Ovary (tissue), 9 donors: ENCODE measurements around the gene SRSF12. TPM values are rescaled to one million over a fixed set of nuclear protein-coding genes. Genes with fewer than 3 reads are reported as not detected.
"Not testable (repeated sequence)": the region's sequence is repeated elsewhere in the genome, so short reads cannot be mapped to it uniquely, and the experiment has no call there.

Experiments used
- DNase-seq, 5 donors: peaks; one replicate each; pipeline ENCODE4 v3.0.0-alpha.2; 2019 to 2020
- H3K27ac ChIP-seq, 2 donors: fragments of 200-600 bp; one replicate each; pipeline versions ENCODE4 v1.5.1 to v1.8.0; 2019 to 2022
- H3K27me3 ChIP-seq: fragments of 200-600 bp; one replicate; pipeline ENCODE4 v1.8.0; 2022
- H3K36me3 ChIP-seq: fragments of 200-600 bp; sonication (generic); one replicate; pipeline ENCODE4 v1.5.1; 2019
- H3K4me1 ChIP-seq: one replicate; pipeline ENCODE4 v1.8.1; 2013; ENCODE audit warnings: mild to moderate bottlenecking, moderate library complexity; ENCODE audit not compliant: insufficient read depth
- H3K4me3 ChIP-seq: fragments of 200-600 bp; sonication (generic); one replicate; pipeline ENCODE4 v1.5.1; 2017
- H3K9me3 ChIP-seq, 2 donors: fragments of 200-600 bp in 1 of 2; sonication (generic) in 1 of 2; one replicate each; pipeline versions ENCODE4 v1.5.1 to v1.8.1; 2013 to 2019; ENCODE audit warnings: mild to moderate bottlenecking in 1 of 2, moderate library complexity in 1 of 2
- CTCF ChIP-seq, 3 donors: fragments of 450-650 bp in 2 of 3; fragments of 200-600 bp in 1 of 3; IDR thresholded peaks; one replicate each; pipeline versions ENCODE4 v1.5.1 to v1.8.0; 2016 to 2022; ENCODE audit warnings: antibody characterized with exemption in 3 of 3, mild to moderate bottlenecking in 1 of 3
- EP300 ChIP-seq: sonication (generic); formaldehyde crosslinking; IDR thresholded peaks from one replicate; pipeline ENCODE4 v1.6.1; 2017; ENCODE audit warnings: antibody characterized with exemption
- POLR2A ChIP-seq: fragments of 450-650 bp; IDR thresholded peaks from one replicate; pipeline ENCODE4 v1.6.1; 2017; ENCODE audit warnings: antibody characterized with exemption, mild to moderate bottlenecking, moderate library complexity
- WGBS, 3 donors: extraction: QIAGEN DNeasy Blood & Tissue Kit in 1 of 3; methylation state at CpG; one replicate each; pipeline versions ENCODE4 v1.1.5 to v1.1.7; 2013 to 2017; 5-methylcytosine and 5-hydroxymethylcytosine counted together
- intact Hi-C, 4 donors: fragments of 100-400 bp; cut with DNase I; formaldehyde crosslinking; loops; one replicate each; pipeline versions ENCODE4 v1.11.0 to v1.15.1; 2022 to 2023
- polyA plus RNA-seq, 2 donors: library from polyadenylated mRNA; stranded (reverse); fragments of 200-250 nt in 1 of 2; fragments of 350-450 nt in 1 of 2; fragmentation: Illumina TruSeq in 1 of 2; extraction: RNeasy Lipid Tissue Mini Kit (QIAGEN cat#74804) in 1 of 2; gene quantifications; one replicate each; pipeline ENCODE4 v1.2.3, GENCODE V29; 2013 to 2014
- total RNA-seq, 7 donors: library from RNA; depleted of rRNA in 2 of 7; stranded (reverse); fragments of >200 nt in 2 of 7; fragmentation: NEBNext Ultra II Directional in 3 of 7; extraction: Animal tissue kit (Norgen Biotek cat#: 25700) in 3 of 7; gene quantifications; one replicate each; pipeline versions ENCODE4 v1.1.0 to v1.2.4, GENCODE V29; 2016 to 2023
- donor health status: DM: no; HTN: no; CAD: no; lungs with moderate emphysema.
- donor health status: DM: no; HTN: no; CAD: no.
- donor health status: Bipolar disorder and iron deficiency.
- donor health status: DM: yes; HTN: yes; CAD: no.
- donor health status: DM: no; HTN: no; CAD: no.
- donor health status: DM: yes; HTN: yes; CAD: no.

Gene SRSF12
- total and polyA plus RNA-seq, 9 donors, result 0.83 to 9.8 (median 2.5) TPM

- H3K9me3 ChIP-seq, result no peaks in the 10 kb centered on the region
- H3K4me3 ChIP-seq, result no peak overlapping the region
- no peaks in the 10 kb centered on the region for H3K27me3 ChIP-seq
- TF ChIP-seq POLR2A (no peak), EP300 (no peak)
- H3K27ac ChIP-seq, result no peak overlapping the region
- WGBS, 3 donors, result 85 to 94% (median 88%) methylated on average over 2 of the region's 2 CpGs
- no peaks in the 10 kb centered on the region for H3K36me3 ChIP-seq
- no peaks in the 10 kb centered on the region for H3K4me1 ChIP-seq
- no peak for DNase-seq
- intact Hi-C loops, result no loop called here
These were observed 14.2 kb upstream of the SRSF12 start for GRCh38 chr6:89132057-89132456.

GRCh38 chr6:89131599-89131998 is 13.7 kb upstream of the SRSF12 start:
- Histone ChIP-seq H3K36me3 (no peaks in the 10 kb centered on the region), H3K9me3 (no peaks in the 10 kb centered on the region), H3K4me3 (no peak overlapping the region), H3K27ac (no peak overlapping the region), H3K27me3 (no peaks in the 10 kb centered on the region), H3K4me1 (no peaks in the 10 kb centered on the region)
- TF ChIP-seq CTCF (IDR thresholded peaks at IDR 0.05), result no peak
- no peak for TF ChIP-seq POLR2A
- TF ChIP-seq EP300, result no peak
- no peak for DNase-seq
- WGBS, 3 donors, result 95 to 100% (median 96%) methylated on average over 3 of the region's 3 CpGs
- intact Hi-C loops, result no loop called here

GRCh38 chr6:89128256-89128671 is 10.4 kb upstream of the SRSF12 start:
- H3K27ac ChIP-seq, DNase-seq, H3K36me3 ChIP-seq, intact Hi-C loops, H3K4me1 ChIP-seq, H3K9me3 ChIP-seq, H3K4me3 ChIP-seq, H3K27me3 ChIP-seq: not testable (repeated sequence)
- 71 to 85% (median 72%) methylated on average over 2 of the region's 2 CpGs for WGBS, 3 donors

- intact Hi-C loops, result no loop called here
- Histone ChIP-seq H3K4me3 (no peak overlapping the region), H3K4me1 (peaks cover 2% of the 10 kb centered on the region), H3K36me3 (no peaks in the 10 kb centered on the region), H3K27me3 (no peaks in the 10 kb centered on the region), H3K27ac (no peak overlapping the region), H3K9me3 (no peaks in the 10 kb centered on the region)
- peak in 1 of 3 donors; percentile 38 for TF ChIP-seq CTCF (IDR thresholded peaks at IDR 0.05)
- TF ChIP-seq EP300, result no peak
- no peak for DNase-seq
These were observed 4.8 kb upstream of the SRSF12 start for GRCh38 chr6:89122625-89123024.

GRCh38 chr6:89121934-89122333 is 4.1 kb upstream of the SRSF12 start:
- H3K4me1 ChIP-seq, result peaks cover 2% of the 10 kb centered on the region
- intact Hi-C loops, result no loop called here
- DNase-seq, result no peak
- H3K27me3 ChIP-seq, result no peaks in the 10 kb centered on the region
- 78 to 84% (median 83%) methylated on average over 1 of the region's 1 CpG for WGBS, 3 donors
- H3K4me3 ChIP-seq, result no peak overlapping the region
- no peaks in the 10 kb centered on the region for H3K9me3 ChIP-seq
- TF ChIP-seq POLR2A (no peak), CTCF (IDR thresholded peaks at IDR 0.05) (no peak), EP300 (no peak)
- H3K36me3 ChIP-seq, result no peaks in the 10 kb centered on the region
- no peak overlapping the region for H3K27ac ChIP-seq

- TF ChIP-seq POLR2A, result no peak
- TF ChIP-seq EP300, result no peak
- no peak for TF ChIP-seq CTCF (IDR thresholded peaks at IDR 0.05)
- no peak for DNase-seq
- WGBS, 3 donors, result 87 to 94% (median 94%) methylated on average over 4 of the region's 4 CpGs
- Histone ChIP-seq H3K36me3 (no peaks in the 10 kb centered on the region), H3K27ac (no peak overlapping the region), H3K4me1 (peaks cover 5% of the 10 kb centered on the region), H3K4me3 (no peak overlapping the region), H3K9me3 (no peaks in the 10 kb centered on the region), H3K27me3 (no peaks in the 10 kb centered on the region)
- intact Hi-C loops, result no loop called here
These were observed 2.5 kb upstream of the SRSF12 start for GRCh38 chr6:89120371-89120770.
